ENCODE measurements around the gene ABCA4. TPM values are rescaled to one million over a fixed set of nuclear protein-coding genes. Genes with fewer than 3 reads are reported as not detected.
A peak's percentile ranks its signal among the peaks of the same experiment; 100 is the strongest.

ABCA4 gene
- total RNA-seq, 1 donor from 2014 or later = 0.49 TPM

DNA sequence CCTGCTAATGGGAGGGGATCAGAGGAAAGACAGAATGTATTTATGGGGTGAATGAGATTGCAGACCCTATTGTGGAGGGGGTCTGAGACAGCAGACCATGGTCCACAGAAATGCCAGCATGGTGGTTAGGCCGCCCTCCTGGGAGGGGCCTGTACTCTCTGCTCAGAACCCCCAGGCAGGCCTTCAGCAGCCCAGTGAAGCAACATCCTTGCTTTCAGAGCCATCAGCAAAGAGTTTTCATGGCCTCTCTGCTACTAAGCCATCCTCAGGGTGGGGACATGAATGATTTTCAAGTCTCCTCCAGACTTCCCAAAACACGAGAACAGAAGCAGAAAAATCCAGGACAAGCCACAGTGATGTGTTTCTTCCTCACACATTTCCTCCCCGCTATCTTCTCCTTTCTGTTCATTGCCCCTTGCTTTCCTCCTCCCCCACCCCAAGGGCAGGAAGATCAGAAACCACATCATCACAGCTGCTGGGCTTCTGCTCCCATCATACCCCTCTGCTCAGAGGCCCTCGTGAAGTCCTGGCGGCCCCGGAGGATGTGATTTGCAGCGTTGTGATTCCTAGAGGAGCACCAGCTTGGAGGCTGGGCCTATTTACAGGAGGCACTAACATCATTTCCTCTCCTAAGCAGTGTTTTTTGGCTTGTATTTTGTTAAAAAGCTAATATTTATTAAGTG, 48.0 kb downstream of the ABCA4 start:
- no peak overlapping the region for H3K27ac ChIP-seq
- H3K36me3 ChIP-seq = no peaks in the 10 kb centered on the region
- H3K9me3 ChIP-seq = no peaks in the 10 kb centered on the region
- intact Hi-C loops (cut with DNase I) = no loop called here
- TF ChIP-seq CTCF (IDR thresholded peaks at IDR 0.05) (no peak), POLR2AphosphoS5 (IDR thresholded peaks at IDR 0.05; ENCODE audit: insufficient read depth in 1 of 2, low read depth in 1 of 2) (no peak)
- no peak for DNase-seq (ENCODE audit: extremely low spot score in 2 of 2)
- no peaks in the 10 kb centered on the region for H3K27me3 ChIP-seq
- H3K4me3 ChIP-seq = no peak overlapping the region
- peaks cover 21% of the 10 kb centered on the region for H3K4me1 ChIP-seq

GRCh38 chr1:94071976-94072375, 49.0 kb downstream of the ABCA4 start:
- Histone ChIP-seq H3K27ac (no peak overlapping the region), H3K9me3 (no peaks in the 10 kb centered on the region), H3K36me3 (no peaks in the 10 kb centered on the region), H3K4me3 (no peak overlapping the region), H3K4me1 (peaks cover 29% of the 10 kb centered on the region), H3K27me3 (no peaks in the 10 kb centered on the region)
- no peak for DNase-seq (ENCODE audit: extremely low spot score in 2 of 2)
- TF ChIP-seq POLR2A (IDR thresholded peaks at IDR 0.05) = no peak
- TF ChIP-seq CTCF (IDR thresholded peaks at IDR 0.05) = no peak
- no peak for TF ChIP-seq POLR2AphosphoS5 (IDR thresholded peaks at IDR 0.05; ENCODE audit: insufficient read depth in 1 of 2, low read depth in 1 of 2)
- intact Hi-C loops (cut with DNase I) = loop anchor here (2.0 kb wide), 1 partner anchor 47 kb away; no protein-coding TSS in a partner anchor

DNA sequence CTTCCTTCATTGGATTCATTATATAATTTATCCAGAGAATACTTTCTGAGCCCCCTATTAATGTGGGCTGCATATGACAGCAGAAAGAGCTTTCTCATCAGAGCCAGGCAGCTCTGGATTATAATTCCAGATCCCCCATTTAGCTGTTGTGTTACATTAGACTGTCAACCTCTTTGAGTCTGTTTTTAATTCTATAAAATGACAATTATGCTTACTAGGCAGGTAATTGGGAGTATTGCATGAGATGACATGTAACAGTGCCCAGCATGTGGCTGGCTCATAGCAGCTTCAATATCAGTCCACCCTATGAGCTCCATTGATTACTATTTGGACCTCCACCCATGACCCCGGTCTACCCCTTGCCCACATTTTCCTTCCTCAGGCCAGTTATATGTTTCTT, 49.6 kb downstream of the ABCA4 start:
- H3K4me1 ChIP-seq = peaks cover 29% of the 10 kb centered on the region
- no peak overlapping the region for H3K27ac ChIP-seq
- no peak for DNase-seq (ENCODE audit: extremely low spot score in 2 of 2)
- H3K9me3 ChIP-seq = no peaks in the 10 kb centered on the region
- H3K27me3 ChIP-seq = no peaks in the 10 kb centered on the region
- H3K36me3 ChIP-seq = no peaks in the 10 kb centered on the region
- intact Hi-C loops (cut with DNase I) = loop anchor here (2.0 kb wide), 1 partner anchor 47 kb away; no protein-coding TSS in a partner anchor
- no peak overlapping the region for H3K4me3 ChIP-seq
- TF ChIP-seq CTCF (IDR thresholded peaks at IDR 0.05) (no peak), POLR2A (IDR thresholded peaks at IDR 0.05) (no peak), POLR2AphosphoS5 (IDR thresholded peaks at IDR 0.05; ENCODE audit: insufficient read depth in 1 of 2, low read depth in 1 of 2) (no peak)

- TF ChIP-seq CTCF (IDR thresholded peaks at IDR 0.05) = no peak
- TF ChIP-seq POLR2AphosphoS5 (IDR thresholded peaks at IDR 0.05; ENCODE audit: insufficient read depth in 1 of 2, low read depth in 1 of 2) = no peak
- no peak for TF ChIP-seq POLR2A (IDR thresholded peaks at IDR 0.05)
- H3K4me3 ChIP-seq = no peak overlapping the region
- H3K4me1 ChIP-seq = peaks cover 29% of the 10 kb centered on the region
- H3K9me3 ChIP-seq = no peaks in the 10 kb centered on the region
- H3K27me3 ChIP-seq = no peaks in the 10 kb centered on the region
- H3K36me3 ChIP-seq = no peaks in the 10 kb centered on the region
- no peak for DNase-seq (ENCODE audit: extremely low spot score in 2 of 2)
- H3K27ac ChIP-seq = no peak overlapping the region
- intact Hi-C loops (cut with DNase I) = loop anchor here (2.0 kb wide), 1 partner anchor 48 kb away; no protein-coding TSS in a partner anchor
Measured at GRCh38 chr1:94070865-94071264, 50.1 kb downstream of the ABCA4 start.

DNA sequence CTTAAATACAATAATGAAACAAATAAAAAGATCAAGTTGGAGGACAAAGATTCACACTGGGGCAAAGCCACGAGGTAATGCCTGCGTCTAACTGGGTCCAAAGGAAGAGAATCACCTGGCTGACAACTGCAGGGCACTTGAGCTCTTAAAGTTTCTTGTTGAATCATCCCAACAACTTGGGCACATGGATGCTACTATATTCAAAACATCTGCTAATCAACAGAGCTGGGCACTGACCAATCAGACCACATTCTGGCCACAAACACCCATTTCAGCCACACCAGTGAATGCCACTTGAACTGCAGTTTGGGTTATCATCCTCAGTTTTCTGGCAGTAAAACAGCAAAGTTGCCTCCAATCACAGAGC, 51.0 kb downstream of the ABCA4 start:
- Histone ChIP-seq H3K36me3 (no peaks in the 10 kb centered on the region), H3K27me3 (no peaks in the 10 kb centered on the region), H3K27ac (peak overlapping the region; percentile 53), H3K4me1 (peaks cover 29% of the 10 kb centered on the region), H3K4me3 (no peak overlapping the region), H3K9me3 (no peaks in the 10 kb centered on the region)
- DNase-seq (ENCODE audit: extremely low spot score in 2 of 2) = no peak
- intact Hi-C loops (cut with DNase I) = loop anchor here (2.0 kb wide), 1 partner anchor 49 kb away; no protein-coding TSS in a partner anchor
- TF ChIP-seq POLR2AphosphoS5 (IDR thresholded peaks at IDR 0.05; ENCODE audit: insufficient read depth in 1 of 2, low read depth in 1 of 2) (no peak), CTCF (IDR thresholded peaks at IDR 0.05) (no peak), POLR2A (IDR thresholded peaks at IDR 0.05) (no peak)
